ENCODE data around the gene TMOD3. TPM values are rescaled to one million over a fixed set of nuclear protein-coding genes. Genes with fewer than 3 reads are reported as not detected.

The TMOD3 gene
- total RNA-seq, 1 experiment from 2014 or later = 94.6 TPM

- no TSS peak for BruUV-seq (replicated peaks)
- Mint-ChIP-seq H3K27me3 (ENCODE audit: insufficient read depth, unreplicated experiment) (no peaks in the 10 kb centered on the region), H3K27ac (ENCODE audit: low read depth, unreplicated experiment) (no peak overlapping the region), H3K4me3 (ENCODE audit: unreplicated experiment) (no peak overlapping the region), H3K4me1 (ENCODE audit: insufficient read depth, unreplicated experiment) (no peaks in the 10 kb centered on the region), H3K9me3 (ENCODE audit: unreplicated experiment) (no peaks in the 10 kb centered on the region), H3K36me3 (ENCODE audit: insufficient read depth, unreplicated experiment) (peaks cover 83% of the 10 kb centered on the region)
- CTCF ChIA-PET = interaction anchor here (0.8 to 2.2 kb wide), 3 partner anchors 9 to 273 kb away, joined by 3 to 7 read pairs (median 3); no protein-coding TSS in a partner anchor
- intact Hi-C loops (cut with micrococcal nuclease) = no loop called here
- DNase-seq (ENCODE audit: unreplicated experiment) = no peak
- no peak for TF ChIP-seq CTCF (IDR thresholded peaks at IDR 0.05; ENCODE audit: unreplicated experiment)
- POLR2A ChIA-PET = interaction anchor here (0.9 kb wide), 1 partner anchor 18 kb away, joined by 3 read pairs; no protein-coding TSS in a partner anchor
These were observed 106.6 kb downstream of the TMOD3 start for GRCh38 chr15:51936105-51936478.

- DNase-seq (ENCODE audit: unreplicated experiment) = no peak
These were observed 108.8 kb downstream of the TMOD3 start for GRCh38 chr15:51938286-51938685.

GRCh38 chr15:51939216-51939615 is 109.8 kb downstream of the TMOD3 start:
- intact Hi-C loops (cut with micrococcal nuclease) = no loop called here
- Mint-ChIP-seq H3K27me3 (ENCODE audit: insufficient read depth, unreplicated experiment) (no peaks in the 10 kb centered on the region), H3K4me1 (ENCODE audit: insufficient read depth, unreplicated experiment) (no peaks in the 10 kb centered on the region), H3K4me3 (ENCODE audit: unreplicated experiment) (no peak overlapping the region), H3K27ac (ENCODE audit: low read depth, unreplicated experiment) (no peak overlapping the region), H3K9me3 (ENCODE audit: unreplicated experiment) (no peaks in the 10 kb centered on the region), H3K36me3 (ENCODE audit: insufficient read depth, unreplicated experiment) (peaks cover 91% of the 10 kb centered on the region)
- no peak for DNase-seq (ENCODE audit: unreplicated experiment)
- CTCF ChIA-PET = interaction anchor here (0.6 kb wide), 2 partner anchors 21 to 172 kb away, joined by 3 read pairs; no protein-coding TSS in a partner anchor
- BruUV-seq (replicated peaks) = no TSS peak
- POLR2A ChIA-PET = no interaction called here
- TF ChIP-seq CTCF (IDR thresholded peaks at IDR 0.05; ENCODE audit: unreplicated experiment) = no peak

More at GRCh38 chr15:51938286-51938685, 108.8 kb downstream of the TMOD3 start:
- Mint-ChIP-seq H3K27ac (ENCODE audit: low read depth, unreplicated experiment) (no peak overlapping the region), H3K4me3 (ENCODE audit: unreplicated experiment) (no peak overlapping the region), H3K9me3 (ENCODE audit: unreplicated experiment) (no peaks in the 10 kb centered on the region), H3K36me3 (ENCODE audit: insufficient read depth, unreplicated experiment) (peaks cover 91% of the 10 kb centered on the region), H3K27me3 (ENCODE audit: insufficient read depth, unreplicated experiment) (no peaks in the 10 kb centered on the region), H3K4me1 (ENCODE audit: insufficient read depth, unreplicated experiment) (no peaks in the 10 kb centered on the region)
- intact Hi-C loops (cut with micrococcal nuclease) = no loop called here
- no peak for TF ChIP-seq CTCF (IDR thresholded peaks at IDR 0.05; ENCODE audit: unreplicated experiment)
- ChIA-PET CTCF (no interaction called here), POLR2A (interaction anchor here (0.7 kb wide), 1 partner anchor 12 kb away, joined by 3 read pairs; no protein-coding TSS in a partner anchor)
- BruUV-seq (replicated peaks) = no TSS peak

GRCh38 chr15:51947124-51947523 is 117.7 kb downstream of the TMOD3 start:
- intact Hi-C loops (cut with micrococcal nuclease) = no loop called here
- Mint-ChIP-seq H3K27me3 (ENCODE audit: insufficient read depth, unreplicated experiment) (no peaks in the 10 kb centered on the region), H3K36me3 (ENCODE audit: insufficient read depth, unreplicated experiment) (peaks cover 83% of the 10 kb centered on the region), H3K4me1 (ENCODE audit: insufficient read depth, unreplicated experiment) (no peaks in the 10 kb centered on the region), H3K9me3 (ENCODE audit: unreplicated experiment) (no peaks in the 10 kb centered on the region), H3K4me3 (ENCODE audit: unreplicated experiment) (no peak overlapping the region), H3K27ac (ENCODE audit: low read depth, unreplicated experiment) (no peak overlapping the region)
- no TSS peak for BruUV-seq (replicated peaks)
- TF ChIP-seq CTCF (IDR thresholded peaks at IDR 0.05; ENCODE audit: unreplicated experiment) = no peak
- no peak for DNase-seq (ENCODE audit: unreplicated experiment)
- POLR2A ChIA-PET = interaction anchor here (0.6 kb wide), 1 partner anchor 21 kb away, joined by 3 read pairs; no protein-coding TSS in a partner anchor
- CTCF ChIA-PET = interaction anchor here (0.6 to 1.0 kb wide), 4 partner anchors 8 to 285 kb away, joined by 3 to 5 read pairs (median 4); no protein-coding TSS in a partner anchor
